ENCODE data around the gene OGG1.

Gene OGG1

GRCh38 chr3:9746330-9746729, 3.4 kb upstream of the OGG1 start:
- DNase-seq (ENCODE audit: low read depth), result no peak
- TF ChIP-seq, protein P1, sequence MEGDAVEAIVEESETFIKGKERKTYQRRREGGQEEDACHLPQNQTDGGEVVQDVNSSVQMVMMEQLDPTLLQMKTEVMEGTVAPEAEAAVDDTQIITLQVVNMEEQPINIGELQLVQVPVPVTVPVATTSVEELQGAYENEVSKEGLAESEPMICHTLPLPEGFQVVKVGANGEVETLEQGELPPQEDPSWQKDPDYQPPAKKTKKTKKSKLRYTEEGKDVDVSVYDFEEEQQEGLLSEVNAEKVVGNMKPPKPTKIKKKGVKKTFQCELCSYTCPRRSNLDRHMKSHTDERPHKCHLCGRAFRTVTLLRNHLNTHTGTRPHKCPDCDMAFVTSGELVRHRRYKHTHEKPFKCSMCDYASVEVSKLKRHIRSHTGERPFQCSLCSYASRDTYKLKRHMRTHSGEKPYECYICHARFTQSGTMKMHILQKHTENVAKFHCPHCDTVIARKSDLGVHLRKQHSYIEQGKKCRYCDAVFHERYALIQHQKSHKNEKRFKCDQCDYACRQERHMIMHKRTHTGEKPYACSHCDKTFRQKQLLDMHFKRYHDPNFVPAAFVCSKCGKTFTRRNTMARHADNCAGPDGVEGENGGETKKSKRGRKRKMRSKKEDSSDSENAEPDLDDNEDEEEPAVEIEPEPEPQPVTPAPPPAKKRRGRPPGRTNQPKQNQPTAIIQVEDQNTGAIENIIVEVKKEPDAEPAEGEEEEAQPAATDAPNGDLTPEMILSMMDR (IDR thresholded peaks at IDR 0.05; ENCODE audit: insufficient read depth, low read depth, low read length, missing control alignments), result no peak
- H3K4me3 ChIP-seq (ENCODE audit: low read depth, low read length), result no peak overlapping the region

DNA sequence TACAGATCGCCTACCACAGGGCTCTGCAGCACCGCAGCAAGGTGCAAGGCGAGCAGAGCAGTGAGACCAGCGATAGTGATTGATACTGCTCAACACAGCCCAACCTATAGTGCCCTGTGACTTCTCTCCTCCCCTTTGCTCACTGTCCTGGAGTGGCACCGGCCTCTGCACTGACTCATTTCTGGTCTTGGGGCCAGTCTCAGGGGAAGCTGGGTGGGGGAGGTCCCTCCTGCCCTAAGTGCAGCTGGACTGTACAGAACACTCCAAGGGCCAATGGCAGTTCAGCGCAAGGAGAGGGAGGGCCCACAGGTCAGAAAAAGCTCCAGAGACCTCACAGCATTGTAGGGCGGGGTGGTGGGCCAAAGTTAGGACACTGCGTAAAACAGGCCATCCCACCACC, 2.5 kb upstream of the OGG1 start:
- DNase-seq (ENCODE audit: low read depth), result peak; percentile 41
- TF ChIP-seq, protein P1 (IDR thresholded peaks at IDR 0.05; ENCODE audit: insufficient read depth, low read depth, low read length, missing control alignments), result no peak

DNA sequence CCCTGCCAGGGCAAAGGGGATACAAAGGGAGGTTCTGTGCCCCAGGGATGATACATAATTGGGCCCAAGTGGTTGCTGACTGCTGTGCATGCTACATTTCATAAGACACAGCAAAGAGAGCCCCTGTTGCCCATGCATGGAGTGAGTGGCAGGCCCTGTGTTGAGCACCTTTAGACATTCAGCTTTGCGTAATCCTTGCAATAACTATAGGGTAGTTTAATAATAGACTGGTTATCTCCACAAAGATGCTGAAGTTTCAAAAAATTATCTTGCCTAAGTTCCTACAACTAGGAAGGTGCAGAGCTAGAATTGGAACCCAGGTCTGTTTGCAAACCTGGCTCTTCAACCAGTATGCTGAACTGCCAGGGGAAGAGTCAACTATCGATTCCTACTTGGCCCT, 1.7 kb upstream of the OGG1 start:
- DNase-seq (ENCODE audit: low read depth), result no peak
- TF ChIP-seq, protein P1 (IDR thresholded peaks at IDR 0.05; ENCODE audit: insufficient read depth, low read depth, low read length, missing control alignments), result no peak
- H3K4me3 ChIP-seq (ENCODE audit: low read depth, low read length), result no peak overlapping the region

More for the DNA sequence above, 2.5 kb upstream of the OGG1 start:
- H3K4me3 ChIP-seq (ENCODE audit: low read depth, low read length), result no peak overlapping the region

GRCh38 chr3:9749296-9749644, 482 bp upstream of the OGG1 start:
- TF ChIP-seq, protein P1 (IDR thresholded peaks at IDR 0.05; ENCODE audit: insufficient read depth, low read depth, low read length, missing control alignments), result no peak
- no peak for DNase-seq (ENCODE audit: low read depth)
- peak overlapping the region; percentile 80 for H3K4me3 ChIP-seq (ENCODE audit: low read depth, low read length)

DNA sequence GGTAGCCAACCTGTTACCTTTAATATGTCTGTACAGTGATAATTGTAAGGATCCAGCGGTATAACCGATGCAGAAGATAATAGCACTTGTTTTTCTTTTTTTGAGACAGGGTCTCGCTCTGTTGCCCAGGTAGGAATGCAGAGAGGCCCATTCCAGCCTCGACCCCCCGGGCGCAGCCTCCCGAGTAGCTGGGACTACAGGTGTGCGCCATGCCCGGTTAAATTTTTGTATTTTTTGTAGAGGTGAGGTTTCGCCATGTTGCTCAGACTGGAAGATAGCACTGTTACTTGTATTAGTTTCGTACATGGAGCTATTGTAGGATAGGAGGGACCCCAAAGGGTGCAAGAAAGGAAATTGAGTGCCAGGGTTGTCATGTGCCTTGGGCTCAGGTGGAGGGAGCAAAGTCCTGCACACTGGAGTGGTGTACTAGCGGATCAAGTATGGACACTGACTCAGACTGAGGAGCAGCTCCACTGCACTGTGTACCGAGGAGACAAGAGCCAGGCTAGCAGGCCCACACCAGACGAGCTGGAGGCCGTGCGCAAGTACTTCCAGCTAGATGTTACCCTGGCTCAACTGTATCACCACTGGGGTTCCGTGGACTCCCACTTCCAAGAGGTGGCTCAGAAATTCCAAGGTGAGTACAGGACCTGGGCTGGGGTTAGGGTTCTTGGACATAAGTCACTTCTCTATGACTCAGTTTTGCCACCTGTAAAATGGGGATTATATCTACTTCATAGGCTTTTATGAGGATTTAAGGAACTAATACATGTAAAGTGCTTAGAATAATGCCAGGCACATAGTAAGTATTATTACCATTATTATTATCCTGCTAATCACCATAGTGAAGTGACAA, 1.0 kb downstream of the OGG1 start:
- peak overlapping the region; percentile 80 for H3K4me3 ChIP-seq (ENCODE audit: low read depth, low read length)
- peak; percentile 53 for DNase-seq (ENCODE audit: low read depth)
- TF ChIP-seq, protein P1 (IDR thresholded peaks at IDR 0.05; ENCODE audit: insufficient read depth, low read depth, low read length, missing control alignments), result no peak

DNA sequence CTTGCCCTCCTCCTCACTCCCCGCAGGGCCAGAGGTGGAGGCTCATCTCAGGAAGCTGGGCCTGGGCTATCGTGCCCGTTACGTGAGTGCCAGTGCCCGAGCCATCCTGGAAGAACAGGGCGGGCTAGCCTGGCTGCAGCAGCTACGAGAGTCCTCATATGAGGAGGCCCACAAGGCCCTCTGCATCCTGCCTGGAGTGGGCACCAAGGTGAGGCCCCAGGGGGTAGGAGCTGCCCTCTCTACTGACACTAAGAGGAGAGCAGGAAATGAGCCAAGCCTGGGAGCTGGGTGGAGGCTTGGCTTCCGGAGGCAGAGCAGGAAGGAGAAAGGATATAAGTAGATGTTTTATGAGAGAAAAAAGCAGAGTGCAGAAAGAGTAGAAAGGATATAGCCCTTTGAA, 4.9 kb downstream of the OGG1 start:
- no peak overlapping the region for H3K4me3 ChIP-seq (ENCODE audit: low read depth, low read length)
- no peak for DNase-seq (ENCODE audit: low read depth)
- TF ChIP-seq, protein P1 (IDR thresholded peaks at IDR 0.05; ENCODE audit: insufficient read depth, low read depth, low read length, missing control alignments), result no peak

- DNase-seq (ENCODE audit: low read depth), result no peak
- no peak overlapping the region for H3K4me3 ChIP-seq (ENCODE audit: low read depth, low read length)
- TF ChIP-seq, protein P1 (IDR thresholded peaks at IDR 0.05; ENCODE audit: insufficient read depth, low read depth, low read length, missing control alignments), result no peak
Measured at GRCh38 chr3:9757427-9757826, 7.7 kb downstream of the OGG1 start.
